MM.1S (cell line): Measurements from ENCODE around the gene DNAH10.

Experiments used
- DNase-seq: peaks from one replicate; pipeline ENCODE4 v3.0.0-alpha.2; 2015
- H2AFZ ChIP-seq: fragments of 300-600 bp; sonication (generic); 2 replicates; pipeline ENCODE4 v1.6.0; 2016; ENCODE audit warnings: antibody characterized with exemption, low read length
- H3F3A ChIP-seq: fragments of 300-600 bp; sonication (generic); 2 replicates; pipeline ENCODE4 v1.6.1; 2016; ENCODE audit warnings: mild to moderate bottlenecking, antibody characterized with exemption, low read length, moderate library complexity, mixed read lengths; ENCODE audit not compliant: insufficient read depth
- H3K27ac ChIP-seq: fragments of 300-600 bp; sonication (generic); 2 replicates; pipeline ENCODE4 v1.5.1; 2016; ENCODE audit warnings: mild to moderate bottlenecking, low read length
- H3K27me3 ChIP-seq: fragments of 300-600 bp; sonication (generic); replicated peaks from 2 replicates; pipeline ENCODE4 v1.6.0; 2016; ENCODE audit warnings: low read length; ENCODE audit not compliant: insufficient read depth
- H3K36me3 ChIP-seq: fragments of 300-600 bp; sonication (generic); replicated peaks from 2 replicates; pipeline ENCODE4 v1.6.1; 2016; ENCODE audit warnings: mild to moderate bottlenecking, low read length, mixed read lengths; ENCODE audit not compliant: insufficient read depth
- H3K4me1 ChIP-seq: fragments of 300-600 bp; sonication (generic); 2 replicates; pipeline ENCODE4 v1.6.1; 2016; ENCODE audit warnings: low read length, mixed read lengths
- H3K4me2 ChIP-seq: fragments of 300-600 bp; sonication (generic); 2 replicates; pipeline ENCODE4 v1.6.0; 2016; ENCODE audit warnings: low read depth, low read length
- H3K4me3 ChIP-seq: fragments of 300-600 bp; sonication (generic); 2 replicates; pipeline ENCODE4 v1.5.1; 2016; ENCODE audit warnings: low read length, mixed read lengths
- H3K79me2 ChIP-seq: fragments of 300-600 bp; sonication (generic); 2 replicates; pipeline ENCODE4 v1.6.1; 2016; ENCODE audit warnings: mixed run types, low read length, mixed read lengths
- H3K9ac ChIP-seq: fragments of 300-600 bp; sonication (generic); 2 replicates; pipeline ENCODE4 v1.6.1; 2016; ENCODE audit warnings: low read length, mixed read lengths
- H3K9me2 ChIP-seq: fragments of 300-600 bp; sonication (generic); replicated peaks from 2 replicates; pipeline ENCODE4 v1.6.1; 2016; ENCODE audit warnings: mild to moderate bottlenecking, low read length, mixed read lengths; ENCODE audit not compliant: insufficient read depth
- H3K9me3 ChIP-seq: fragments of 300-600 bp; sonication (generic); replicated peaks from 2 replicates; pipeline ENCODE4 v1.6.1; 2016; ENCODE audit warnings: mild to moderate bottlenecking, low read length, mixed read lengths; ENCODE audit not compliant: insufficient read depth
- H4K20me1 ChIP-seq: fragments of 300-600 bp; sonication (generic); 2 replicates; pipeline ENCODE4 v1.6.1; 2016; ENCODE audit warnings: mild to moderate bottlenecking, low read length, moderate library complexity, mixed read lengths; ENCODE audit not compliant: insufficient read depth
- EZH2 ChIP-seq: fragments of 300-600 bp; sonication (generic); optimal IDR thresholded peaks from 2 replicates; pipeline ENCODE3; 2017; ENCODE audit warnings: low read depth, mild to moderate bottlenecking, antibody characterized with exemption, low read length, mixed read lengths
- EZH2phosphoT487 ChIP-seq: fragments of 300-600 bp; sonication (generic); IDR thresholded peaks from 2 replicates; pipeline ENCODE4 v1.6.1; 2018; ENCODE audit warnings: antibody characterized with exemption, low read length
- TF ChIP-seq, protein P1 (sequence below): fragments of 300-600 bp; sonication (generic); IDR thresholded peaks from 2 replicates; pipeline ENCODE4 v1.5.1; 2016; ENCODE audit warnings: antibody characterized with exemption, low read length, mixed read lengths

The DNAH10 gene

DNA sequence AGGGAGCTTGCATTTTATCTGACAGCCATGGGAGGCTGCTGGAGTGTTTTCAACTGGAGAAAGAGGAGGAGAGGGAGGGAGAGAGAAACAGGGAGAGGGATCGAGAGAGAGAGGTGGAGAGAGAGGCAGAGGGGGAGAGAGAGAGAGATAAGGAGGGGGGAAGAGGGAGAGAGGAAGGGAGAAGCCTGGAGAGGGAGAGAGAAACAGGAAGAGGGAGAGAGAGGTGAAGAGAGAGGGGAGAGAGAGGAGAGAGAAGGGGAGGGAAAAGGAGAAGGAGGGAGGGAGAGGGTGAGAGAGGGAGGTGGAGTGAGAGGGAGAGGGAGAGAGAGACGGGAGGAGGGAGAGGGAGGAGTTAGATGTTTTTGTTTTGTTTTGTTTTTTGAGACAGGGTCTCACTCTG lies 45.6 kb downstream of the DNAH10 start:
- Histone ChIP-seq H3K9me2 (no peaks in the 10 kb centered on the region), H3K36me3 (no peaks in the 10 kb centered on the region), H3K27ac (no peak overlapping the region), H3K4me1 (no peaks in the 10 kb centered on the region), H3K9me3 (no peaks in the 10 kb centered on the region), H3K9ac (no peak overlapping the region), H3K27me3 (no peaks in the 10 kb centered on the region), H4K20me1 (no peaks in the 10 kb centered on the region), H3F3A (no peaks in the 10 kb centered on the region), H2AFZ (no peak overlapping the region), H3K4me3 (no peak overlapping the region), H3K4me2 (no peak overlapping the region), H3K79me2 (no peaks in the 10 kb centered on the region)
- TF ChIP-seq, protein P1, sequence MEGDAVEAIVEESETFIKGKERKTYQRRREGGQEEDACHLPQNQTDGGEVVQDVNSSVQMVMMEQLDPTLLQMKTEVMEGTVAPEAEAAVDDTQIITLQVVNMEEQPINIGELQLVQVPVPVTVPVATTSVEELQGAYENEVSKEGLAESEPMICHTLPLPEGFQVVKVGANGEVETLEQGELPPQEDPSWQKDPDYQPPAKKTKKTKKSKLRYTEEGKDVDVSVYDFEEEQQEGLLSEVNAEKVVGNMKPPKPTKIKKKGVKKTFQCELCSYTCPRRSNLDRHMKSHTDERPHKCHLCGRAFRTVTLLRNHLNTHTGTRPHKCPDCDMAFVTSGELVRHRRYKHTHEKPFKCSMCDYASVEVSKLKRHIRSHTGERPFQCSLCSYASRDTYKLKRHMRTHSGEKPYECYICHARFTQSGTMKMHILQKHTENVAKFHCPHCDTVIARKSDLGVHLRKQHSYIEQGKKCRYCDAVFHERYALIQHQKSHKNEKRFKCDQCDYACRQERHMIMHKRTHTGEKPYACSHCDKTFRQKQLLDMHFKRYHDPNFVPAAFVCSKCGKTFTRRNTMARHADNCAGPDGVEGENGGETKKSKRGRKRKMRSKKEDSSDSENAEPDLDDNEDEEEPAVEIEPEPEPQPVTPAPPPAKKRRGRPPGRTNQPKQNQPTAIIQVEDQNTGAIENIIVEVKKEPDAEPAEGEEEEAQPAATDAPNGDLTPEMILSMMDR: no peak
- TF ChIP-seq EZH2 (no peak), EZH2phosphoT487 (no peak)
- DNase-seq: no peak

DNA sequence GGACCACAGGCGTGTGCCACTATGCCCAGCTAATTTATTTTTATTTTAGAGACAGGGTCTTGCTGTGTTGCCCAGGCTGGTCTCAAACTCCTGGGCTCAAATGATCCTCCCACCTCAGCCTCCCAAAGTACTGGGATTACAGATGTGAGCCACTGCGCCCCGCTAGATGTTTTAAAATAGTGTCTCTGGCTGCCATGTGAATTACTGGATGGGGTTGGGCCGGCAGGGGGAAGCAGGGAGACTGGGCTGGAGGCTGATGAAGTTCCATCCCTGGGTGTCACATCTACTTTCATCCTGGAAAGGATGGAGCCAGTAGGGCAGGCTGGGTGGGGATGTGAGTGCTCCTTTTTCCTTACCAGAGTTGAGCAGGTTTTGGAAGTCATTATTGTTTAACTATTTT lies 46.1 kb downstream of the DNAH10 start:
- no peaks in the 10 kb centered on the region for H3K27me3 ChIP-seq
- no peak overlapping the region for H3K27ac ChIP-seq
- H3K36me3 ChIP-seq: no peaks in the 10 kb centered on the region
- H3K4me2 ChIP-seq: no peak overlapping the region
- no peak overlapping the region for H3K4me3 ChIP-seq
- no peaks in the 10 kb centered on the region for H3K9me3 ChIP-seq
- H3K9ac ChIP-seq: no peak overlapping the region
- H3K4me1 ChIP-seq: no peaks in the 10 kb centered on the region
- DNase-seq: no peak
- no peaks in the 10 kb centered on the region for H3F3A ChIP-seq
- no peaks in the 10 kb centered on the region for H4K20me1 ChIP-seq
- no peaks in the 10 kb centered on the region for H3K9me2 ChIP-seq
- H2AFZ ChIP-seq: no peak overlapping the region
- no peak for TF ChIP-seq EZH2phosphoT487
- no peak for TF ChIP-seq EZH2
- TF ChIP-seq, protein P1: no peak
- H3K79me2 ChIP-seq: no peaks in the 10 kb centered on the region

DNA sequence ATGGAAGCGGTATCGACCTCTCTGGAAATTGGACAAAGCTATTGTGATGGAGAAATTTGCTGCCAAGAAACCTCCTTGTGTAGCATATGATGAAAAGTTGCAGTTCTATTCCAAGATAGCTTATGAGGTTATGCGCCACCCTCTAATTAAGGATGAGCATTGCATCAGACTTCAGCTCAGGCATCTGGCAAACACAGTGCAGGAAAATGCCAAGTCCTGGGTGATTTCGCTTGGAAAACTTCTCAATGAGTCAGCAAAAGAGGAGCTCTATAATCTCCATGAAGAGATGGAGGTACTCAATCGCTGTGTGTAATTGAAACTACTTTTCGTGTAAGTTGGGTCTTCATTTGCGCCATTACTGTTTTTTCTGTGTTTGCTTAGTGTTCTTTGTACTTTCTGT lies 51.2 kb downstream of the DNAH10 start:
- Histone ChIP-seq H3F3A (no peaks in the 10 kb centered on the region), H3K4me3 (no peak overlapping the region), H3K79me2 (no peaks in the 10 kb centered on the region), H3K27me3 (no peaks in the 10 kb centered on the region), H2AFZ (no peak overlapping the region), H3K9me2 (no peaks in the 10 kb centered on the region), H3K9ac (no peak overlapping the region), H3K9me3 (no peaks in the 10 kb centered on the region), H3K27ac (no peak overlapping the region), H3K4me2 (no peak overlapping the region), H3K36me3 (no peaks in the 10 kb centered on the region), H3K4me1 (no peaks in the 10 kb centered on the region), H4K20me1 (no peaks in the 10 kb centered on the region)
- TF ChIP-seq, protein P1: no peak
- TF ChIP-seq EZH2phosphoT487 (no peak), EZH2 (no peak)
- DNase-seq: no peak

DNA sequence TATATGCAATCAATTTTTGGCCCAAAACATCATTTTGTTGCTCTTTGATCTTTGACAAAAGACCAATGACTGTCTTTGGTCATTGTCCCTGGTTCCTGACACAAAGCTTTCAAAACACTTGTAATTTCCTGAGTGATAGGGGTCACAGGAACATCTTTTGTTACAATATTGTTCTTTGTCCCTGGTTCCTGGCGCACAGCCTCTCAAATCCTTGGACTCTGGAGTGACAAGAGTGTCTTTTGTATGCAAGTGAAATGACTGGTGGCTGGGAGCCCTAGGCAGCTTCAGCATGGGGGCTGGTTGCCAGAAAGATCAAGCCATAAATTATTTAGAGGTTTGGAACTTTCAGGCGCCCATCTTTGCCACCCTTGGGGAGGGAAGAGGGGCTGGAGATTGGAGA lies 53.9 kb downstream of the DNAH10 start:
- DNase-seq: no peak
- TF ChIP-seq, protein P1: no peak
- TF ChIP-seq EZH2 (no peak), EZH2phosphoT487 (no peak)
- H3F3A ChIP-seq: no peaks in the 10 kb centered on the region
- H3K4me3 ChIP-seq: no peak overlapping the region
- no peaks in the 10 kb centered on the region for H3K79me2 ChIP-seq
- H3K36me3 ChIP-seq: no peaks in the 10 kb centered on the region
- no peak overlapping the region for H3K4me2 ChIP-seq
- no peak overlapping the region for H3K9ac ChIP-seq
- H2AFZ ChIP-seq: no peak overlapping the region
- no peaks in the 10 kb centered on the region for H4K20me1 ChIP-seq
- no peaks in the 10 kb centered on the region for H3K27me3 ChIP-seq
- no peaks in the 10 kb centered on the region for H3K4me1 ChIP-seq
- H3K9me2 ChIP-seq: no peaks in the 10 kb centered on the region
- no peak overlapping the region for H3K27ac ChIP-seq
- H3K9me3 ChIP-seq: no peaks in the 10 kb centered on the region
